GM12873 (cell line): ENCODE data around the gene IL13.

Experiments
- TF ChIP-seq, protein P1 (sequence below): IDR thresholded peaks from 2 replicates; pipeline ENCODE4 v1.5.1; 2012; ENCODE audit warnings: low read depth, mild to moderate bottlenecking, moderate library complexity, low read length, control low read depth; ENCODE audit not compliant: insufficient read depth; ENCODE audit errors: missing control alignments

IL13 gene

DNA sequence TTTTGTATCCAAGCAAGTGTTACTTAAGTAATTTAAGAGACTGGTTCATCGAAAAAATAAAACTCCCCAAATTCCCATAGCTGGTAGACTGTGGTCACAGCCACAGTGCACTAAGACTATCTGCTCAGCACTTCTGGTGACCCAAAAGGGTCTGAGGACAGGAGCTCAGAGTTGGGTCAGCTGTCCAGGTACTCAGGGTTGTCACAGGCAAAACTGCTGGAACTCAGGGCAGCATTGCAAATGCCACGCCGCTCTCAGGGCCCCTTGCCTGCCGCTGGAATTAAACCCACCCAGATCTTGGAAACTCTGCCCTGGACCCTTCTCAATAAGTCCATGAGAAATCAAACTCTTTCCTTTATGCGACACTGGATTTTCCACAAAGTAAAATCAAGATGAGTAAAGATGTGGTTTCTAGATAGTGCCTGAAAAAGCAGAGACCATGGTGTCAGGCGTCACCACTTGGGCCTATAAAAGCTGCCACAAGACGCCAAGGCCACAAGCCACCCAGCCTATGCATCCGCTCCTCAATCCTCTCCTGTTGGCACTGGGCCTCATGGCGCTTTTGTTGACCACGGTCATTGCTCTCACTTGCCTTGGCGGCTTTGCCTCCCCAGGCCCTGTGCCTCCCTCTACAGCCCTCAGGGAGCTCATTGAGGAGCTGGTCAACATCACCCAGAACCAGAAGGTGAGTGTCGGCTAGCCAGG lies at the start of gene IL13:
Gene IL13, plus strand, starts transcription at position 498 of the 705 bp plus-strand sequence. Its CDS starts 14 bp downstream, at position 512.
- TF ChIP-seq, protein P1, sequence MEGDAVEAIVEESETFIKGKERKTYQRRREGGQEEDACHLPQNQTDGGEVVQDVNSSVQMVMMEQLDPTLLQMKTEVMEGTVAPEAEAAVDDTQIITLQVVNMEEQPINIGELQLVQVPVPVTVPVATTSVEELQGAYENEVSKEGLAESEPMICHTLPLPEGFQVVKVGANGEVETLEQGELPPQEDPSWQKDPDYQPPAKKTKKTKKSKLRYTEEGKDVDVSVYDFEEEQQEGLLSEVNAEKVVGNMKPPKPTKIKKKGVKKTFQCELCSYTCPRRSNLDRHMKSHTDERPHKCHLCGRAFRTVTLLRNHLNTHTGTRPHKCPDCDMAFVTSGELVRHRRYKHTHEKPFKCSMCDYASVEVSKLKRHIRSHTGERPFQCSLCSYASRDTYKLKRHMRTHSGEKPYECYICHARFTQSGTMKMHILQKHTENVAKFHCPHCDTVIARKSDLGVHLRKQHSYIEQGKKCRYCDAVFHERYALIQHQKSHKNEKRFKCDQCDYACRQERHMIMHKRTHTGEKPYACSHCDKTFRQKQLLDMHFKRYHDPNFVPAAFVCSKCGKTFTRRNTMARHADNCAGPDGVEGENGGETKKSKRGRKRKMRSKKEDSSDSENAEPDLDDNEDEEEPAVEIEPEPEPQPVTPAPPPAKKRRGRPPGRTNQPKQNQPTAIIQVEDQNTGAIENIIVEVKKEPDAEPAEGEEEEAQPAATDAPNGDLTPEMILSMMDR: no peak

DNA sequence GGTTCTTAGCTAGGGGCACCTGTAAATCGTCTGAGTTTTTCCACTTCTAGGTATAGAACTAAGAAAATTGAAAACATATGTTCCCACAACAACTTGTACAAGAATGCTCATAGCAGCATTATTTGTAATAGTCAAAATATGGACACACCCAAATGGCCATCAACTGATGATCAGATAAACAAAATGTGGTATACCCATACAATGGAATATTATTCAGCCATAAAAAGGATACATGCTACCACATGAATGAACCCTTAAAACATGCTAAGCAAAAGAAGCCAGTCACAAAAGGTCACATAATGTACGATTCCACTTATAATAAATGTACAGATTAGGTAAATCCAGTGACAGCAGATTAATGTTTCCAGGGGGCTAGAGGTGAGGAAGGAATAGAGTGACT lies 46.0 kb upstream of the IL13 start:
- TF ChIP-seq, protein P1: no peak

DNA sequence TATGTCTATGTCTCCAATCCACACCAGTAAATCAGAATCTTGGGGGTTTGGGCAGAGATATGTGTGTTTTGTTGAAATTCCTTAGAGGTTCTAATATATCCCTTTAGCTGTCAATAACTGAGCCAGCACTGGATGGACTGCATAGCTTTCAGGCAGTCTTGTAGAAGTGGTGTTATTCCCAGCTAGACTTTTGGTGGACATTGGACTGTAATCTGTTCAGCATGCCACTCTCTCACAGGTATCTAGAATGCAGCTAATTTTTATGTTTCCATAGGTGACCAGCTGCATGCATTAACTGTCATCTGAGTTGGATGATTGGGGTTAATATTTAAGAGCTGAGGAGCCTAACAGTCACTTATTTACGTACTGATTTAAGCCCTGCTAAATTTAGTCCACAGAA lies 45.1 kb upstream of the IL13 start:
- TF ChIP-seq, protein P1: no peak

DNA sequence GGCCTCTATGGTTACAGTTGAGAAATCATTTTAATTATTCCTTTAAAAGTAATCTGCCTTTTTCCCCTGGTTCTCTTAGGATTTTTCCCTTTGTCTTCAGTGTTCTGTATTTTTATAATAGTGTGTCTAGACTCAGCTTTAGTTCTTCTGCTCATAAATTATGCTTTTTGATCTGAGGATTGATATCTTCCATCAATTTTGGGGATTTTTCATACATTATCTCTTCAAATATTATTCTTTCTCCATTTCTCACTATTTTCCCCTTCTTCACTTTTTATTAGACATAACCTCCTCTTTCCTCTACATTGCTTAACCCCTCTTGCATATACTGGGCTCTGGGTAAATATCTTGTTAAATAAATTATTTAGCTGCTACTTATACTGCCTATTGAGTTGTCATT lies 36.3 kb upstream of the IL13 start:
- TF ChIP-seq, protein P1: no peak

DNA sequence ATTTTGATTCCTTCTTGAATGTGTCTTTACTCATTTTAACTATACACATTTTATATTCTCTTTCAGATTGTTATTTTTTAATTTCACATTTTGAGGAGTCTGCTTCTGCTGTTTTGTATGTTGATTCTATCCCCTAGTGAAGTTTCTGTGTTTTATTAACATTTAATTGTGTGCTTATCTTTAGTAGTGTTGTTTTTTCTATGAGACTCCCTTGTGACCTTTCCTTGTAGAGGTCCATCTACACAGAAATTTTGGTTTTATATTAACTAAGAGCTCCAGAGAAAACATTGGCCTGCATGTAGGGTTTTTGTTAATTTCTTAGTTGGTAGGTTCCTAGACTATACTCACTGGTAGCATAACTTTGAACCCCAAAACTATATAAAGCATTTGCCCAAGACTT lies 35.4 kb upstream of the IL13 start:
- TF ChIP-seq, protein P1: no peak

DNA sequence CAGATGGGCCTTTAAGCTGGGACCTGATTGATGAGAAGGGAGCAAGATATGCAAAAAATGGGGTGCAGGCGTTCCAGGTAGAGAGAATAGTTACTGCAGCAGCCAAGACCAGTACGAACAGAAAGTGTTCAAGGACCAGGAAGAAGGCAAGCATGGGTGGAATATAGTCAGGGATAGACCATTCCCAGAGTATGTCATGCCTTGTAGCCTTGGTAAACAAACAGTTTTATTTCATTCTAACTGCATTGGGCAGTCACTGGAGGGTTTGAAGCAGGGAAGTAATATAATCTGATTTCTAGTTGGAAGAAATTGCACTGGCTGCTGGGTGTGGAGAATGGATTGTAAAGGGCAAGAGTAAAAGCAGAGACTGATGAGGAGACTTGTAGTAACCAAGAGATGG lies 30.5 kb upstream of the IL13 start:
- TF ChIP-seq, protein P1: no peak

DNA sequence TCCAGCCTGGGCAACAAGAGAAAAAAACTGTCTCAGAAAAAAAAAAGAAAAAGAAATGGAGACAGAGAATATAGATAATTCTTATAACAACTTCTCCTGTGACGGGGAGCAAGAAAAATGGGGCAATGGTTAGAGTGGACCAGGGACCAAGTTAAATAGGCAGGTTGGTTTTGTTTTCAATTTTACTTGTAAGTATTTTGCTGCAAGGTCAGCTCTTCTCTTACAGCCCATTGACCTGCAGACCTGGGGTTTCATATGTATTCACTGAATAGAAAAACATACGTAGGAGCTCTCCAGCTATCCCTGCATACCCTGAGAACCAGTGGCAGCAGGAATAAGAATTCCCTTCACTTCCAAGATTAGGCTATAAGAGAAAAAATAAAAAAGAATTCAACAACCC lies 29.2 kb upstream of the IL13 start:
- TF ChIP-seq, protein P1: no peak
